Small intestine (tissue), 7 donors: ENCODE measurements around the gene SORBS1. TPM values are rescaled to one million over a fixed set of nuclear protein-coding genes. Genes with fewer than 3 reads are reported as not detected.

Source experiments
- DNase-seq, 2 donors: peaks; one replicate each; pipeline versions ENCODE4 v3.0.0 to v3.0.0-alpha.2; 2013
- FAIRE-seq: peaks from 2 replicates; lab custom pipeline; 2012; peaks lifted over from hg19 to GRCh38; lab: Jason Lieb, UNC
- H3K27ac ChIP-seq, 3 donors: one replicate each; pipeline ENCODE4 v1.5.1; 2013; ENCODE audit warnings: low read length in 2 of 3, mild to moderate bottlenecking in 2 of 3, control low read depth in 1 of 3, inconsistent platforms in 1 of 3, low read depth in 1 of 3, moderate library complexity in 1 of 3
- H3K27me3 ChIP-seq, 3 donors: one replicate each; pipeline ENCODE4 v1.6.1; 2013; ENCODE audit warnings: low read length in 3 of 3, inconsistent platforms in 1 of 3; ENCODE audit not compliant: control insufficient read depth in 3 of 3, insufficient read depth in 3 of 3
- H3K36me3 ChIP-seq, 3 donors: one replicate each; pipeline ENCODE4 v1.6.1; 2013; ENCODE audit warnings: low read length in 3 of 3, inconsistent platforms in 1 of 3, low read depth in 1 of 3, mild to moderate bottlenecking in 1 of 3, moderate library complexity in 1 of 3; ENCODE audit not compliant: control insufficient read depth in 3 of 3, insufficient read depth in 2 of 3
- H3K4me1 ChIP-seq, 3 donors: one replicate each; pipeline ENCODE4 v1.6.1; 2013; ENCODE audit warnings: low read length in 2 of 3, inconsistent platforms in 1 of 3, low read depth in 1 of 3, mild to moderate bottlenecking in 1 of 3, moderate library complexity in 1 of 3; ENCODE audit not compliant: control insufficient read depth in 3 of 3, insufficient read depth in 2 of 3
- H3K4me3 ChIP-seq, 3 donors: one replicate each; pipeline ENCODE4 v1.5.1; 2013; ENCODE audit warnings: low read length in 3 of 3, control low read depth in 1 of 3, inconsistent platforms in 1 of 3, low read depth in 1 of 3, mild to moderate bottlenecking in 1 of 3, moderate library complexity in 1 of 3
- H3K9me3 ChIP-seq, 2 donors: one replicate each; pipeline ENCODE4 v1.6.1; 2013; ENCODE audit warnings: low read depth in 1 of 2, low read length in 1 of 2; ENCODE audit not compliant: control insufficient read depth in 2 of 2, insufficient read depth in 1 of 2
- WGBS, 3 donors: extraction: QIAGEN DNeasy Blood & Tissue Kit; methylation state at CpG; one replicate each; pipeline ENCODE4 v1.1.7; 2013; 5-methylcytosine and 5-hydroxymethylcytosine counted together
- polyA plus RNA-seq, 4 donors: library from polyadenylated mRNA; stranded (reverse) in 3 of 4; unstranded in 1 of 4; fragments of 200-250 nt in 3 of 4; fragments of 120-200 nt in 1 of 4; gene quantifications; one replicate each; pipeline versions ENCODE4 v1.2.1 to v1.2.3, GENCODE V29; 2013
- donor health status: healthy with polysubstance abuse.
- donor health status: control.
- donor health status: control.
- donor health status: Bipolar disorder and iron deficiency.
- donor health status: healthy.

The SORBS1 gene
- polyA plus RNA-seq, 4 donors, result 4.9 to 35.5 (median 20.1) TPM

DNA sequence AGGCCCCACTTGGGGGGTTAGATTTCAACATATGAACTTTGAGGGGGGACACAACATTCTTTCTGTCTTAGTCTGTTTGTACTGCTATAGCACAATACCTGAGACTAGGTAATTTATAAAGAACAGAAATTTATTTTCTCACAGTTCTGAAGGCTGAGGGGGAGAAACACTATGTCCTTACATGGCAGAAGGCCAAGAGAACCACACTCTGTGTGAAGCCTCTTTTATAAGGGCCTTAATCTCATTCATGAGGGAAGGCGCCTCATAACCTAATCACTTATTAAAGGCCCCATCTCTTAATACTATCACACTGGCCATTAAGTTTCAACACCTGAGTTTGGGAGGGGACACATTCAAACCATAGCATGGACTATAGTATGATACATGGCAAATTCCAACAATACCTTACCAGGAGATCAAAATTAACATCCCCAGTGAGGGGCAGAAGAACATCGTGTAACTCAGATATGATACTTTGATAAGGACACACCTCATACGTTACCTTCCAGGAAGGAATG lies 261.1 kb downstream of the SORBS1 start:
- Histone ChIP-seq H3K4me3 (no peak overlapping the region), H3K9me3 (no peaks in the 10 kb centered on the region), H3K27ac (no peak overlapping the region), H3K27me3 (no peaks in the 10 kb centered on the region), H3K4me1 (peaks cover 0 to 13% (median under 1%) of the 10 kb centered on the region in 3 donors), H3K36me3 (no peaks in the 10 kb centered on the region)
- 39 to 73% (median 61%) methylated on average over 3 of the region's 3 CpGs for WGBS, 3 donors
- FAIRE-seq (no peak), DNase-seq (no peak)

GRCh38 chr10:95297402-95297801 lies 263.8 kb downstream of the SORBS1 start:
- Histone ChIP-seq H3K4me3 (no peak overlapping the region), H3K27me3 (no peaks in the 10 kb centered on the region), H3K9me3 (no peaks in the 10 kb centered on the region), H3K4me1 (peaks cover 0 to 21% (median 4%) of the 10 kb centered on the region in 3 donors), H3K27ac (no peak overlapping the region), H3K36me3 (no peaks in the 10 kb centered on the region)
- FAIRE-seq (no peak), DNase-seq (no peak)
- WGBS, 3 donors, result 95 to 100% (median 97%) methylated on average over 3 of the region's 3 CpGs

GRCh38 chr10:95296764-95297163 lies 264.4 kb downstream of the SORBS1 start:
- no peak for DNase-seq
- FAIRE-seq, result no peak
- peaks cover 0 to 21% (median 4%) of the 10 kb centered on the region in 3 donors for H3K4me1 ChIP-seq
- H3K27ac ChIP-seq, result no peak overlapping the region
- H3K27me3 ChIP-seq, result no peaks in the 10 kb centered on the region
- no peaks in the 10 kb centered on the region for H3K36me3 ChIP-seq
- no peaks in the 10 kb centered on the region for H3K9me3 ChIP-seq
- H3K4me3 ChIP-seq, result no peak overlapping the region
- 95 to 100% (median 98%) methylated on average over 4 of the region's 4 CpGs for WGBS, 3 donors

DNA sequence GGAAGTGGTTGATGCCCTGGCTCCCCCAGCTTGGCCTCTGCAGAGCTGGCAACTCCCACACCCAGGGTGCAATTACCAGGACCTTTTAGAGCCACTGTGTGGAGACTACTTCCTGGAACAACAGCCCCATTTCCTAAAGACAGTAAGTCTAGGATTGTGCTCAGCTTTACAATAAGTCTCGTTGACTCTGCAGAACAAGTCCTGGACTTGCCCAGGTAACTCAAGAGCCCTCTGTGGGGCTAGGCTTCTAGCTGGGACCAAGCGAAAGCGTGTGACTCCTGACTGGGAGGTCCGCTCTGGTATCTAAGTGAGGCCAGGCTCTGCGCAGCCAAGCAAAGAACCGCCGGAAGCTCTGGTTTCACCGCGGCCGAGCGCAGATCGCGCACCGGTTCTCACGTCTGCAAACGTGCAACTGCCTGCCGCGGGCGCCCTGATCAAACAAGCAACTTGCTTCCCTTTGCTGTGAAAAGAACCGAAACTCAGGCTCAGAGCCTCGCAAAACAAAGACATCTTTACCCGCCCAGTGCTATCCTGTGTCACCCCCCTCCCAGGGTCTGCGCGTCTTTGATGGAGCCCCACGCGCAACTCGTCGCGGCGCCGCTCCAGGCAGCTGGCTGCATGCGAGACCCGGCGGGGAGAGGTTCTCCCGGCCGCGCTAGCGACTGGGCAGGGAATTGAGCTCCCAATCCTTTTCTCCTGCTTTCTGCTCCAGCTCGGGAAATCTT lies 266.0 kb downstream of the SORBS1 start:
- DNase-seq (peak; percentile 70 to 88), FAIRE-seq (no peak)
- H3K4me3 ChIP-seq, result peak overlapping the region in 2 of 3 donors; percentile 36 to 56
- H3K27ac ChIP-seq, result peak overlapping the region; percentile 57 to 85 (median 79)
- 4 to 8% (median 4%) methylated on average over 39 of the region's 39 CpGs for WGBS, 3 donors
- no peaks in the 10 kb centered on the region for H3K9me3 ChIP-seq
- H3K4me1 ChIP-seq, result peaks cover 0 to 26% (median 4%) of the 10 kb centered on the region in 3 donors
- H3K36me3 ChIP-seq, result no peaks in the 10 kb centered on the region
- no peaks in the 10 kb centered on the region for H3K27me3 ChIP-seq

GRCh38 chr10:95293631-95294030 lies 267.5 kb downstream of the SORBS1 start:
- peaks cover 0 to 3% (median 0%) of the 10 kb centered on the region in 3 donors for H3K36me3 ChIP-seq
- DNase-seq, result no peak
- 52 to 64% (median 60%) methylated on average over 3 of the region's 3 CpGs for WGBS, 3 donors
- no peak for FAIRE-seq
- H3K4me3 ChIP-seq, result no peak overlapping the region
- H3K9me3 ChIP-seq, result no peaks in the 10 kb centered on the region
- peaks cover 0 to 26% (median 4%) of the 10 kb centered on the region in 3 donors for H3K4me1 ChIP-seq
- no peaks in the 10 kb centered on the region for H3K27me3 ChIP-seq
- peak overlapping the region in 1 of 3 donors; percentile 7 for H3K27ac ChIP-seq

DNA sequence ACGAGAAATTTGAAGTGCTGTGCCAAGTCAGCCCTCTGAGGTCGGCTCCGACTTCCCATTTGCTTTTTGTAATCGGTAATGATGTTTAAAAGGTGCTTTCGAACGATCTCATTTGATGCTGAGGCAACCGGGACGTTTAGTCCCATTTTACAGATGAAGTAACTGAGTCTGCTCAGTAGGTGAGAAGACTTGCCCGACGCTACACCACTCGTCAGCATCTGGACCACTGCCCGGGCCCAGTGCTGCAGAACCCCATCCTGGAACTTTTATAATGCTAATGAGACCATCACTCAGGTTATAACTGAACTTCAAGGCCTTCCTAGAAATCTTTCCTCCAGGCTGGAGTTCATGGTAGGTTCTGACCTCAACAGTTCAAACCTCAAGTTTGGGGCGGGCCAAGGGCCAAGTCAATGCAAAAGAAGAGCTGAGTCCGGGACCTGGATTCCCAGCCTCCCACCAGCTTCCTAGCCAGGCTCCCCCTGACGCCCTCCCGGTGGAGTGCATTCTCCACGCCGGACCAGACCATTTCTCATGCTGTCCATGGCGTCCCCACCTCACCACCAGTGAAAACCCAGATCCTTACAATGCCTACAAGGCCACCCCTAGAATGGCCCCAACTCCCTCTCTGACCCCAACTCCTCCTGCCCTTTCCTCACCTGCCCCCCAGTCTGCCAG lies 269.7 kb downstream of the SORBS1 start:
- Histone ChIP-seq H3K27ac (peak overlapping the region in 2 of 3 donors; percentile 79 to 87), H3K4me1 (peaks cover 0 to 45% (median 4%) of the 10 kb centered on the region in 3 donors), H3K36me3 (peaks cover 0 to 3% (median 0%) of the 10 kb centered on the region in 3 donors), H3K27me3 (no peaks in the 10 kb centered on the region), H3K9me3 (no peaks in the 10 kb centered on the region), H3K4me3 (peak overlapping the region; percentile 42 to 85 (median 83))
- DNase-seq (no peak), FAIRE-seq (no peak)
- 59 to 68% (median 62%) methylated on average over 19 of the region's 19 CpGs for WGBS, 3 donors

DNA sequence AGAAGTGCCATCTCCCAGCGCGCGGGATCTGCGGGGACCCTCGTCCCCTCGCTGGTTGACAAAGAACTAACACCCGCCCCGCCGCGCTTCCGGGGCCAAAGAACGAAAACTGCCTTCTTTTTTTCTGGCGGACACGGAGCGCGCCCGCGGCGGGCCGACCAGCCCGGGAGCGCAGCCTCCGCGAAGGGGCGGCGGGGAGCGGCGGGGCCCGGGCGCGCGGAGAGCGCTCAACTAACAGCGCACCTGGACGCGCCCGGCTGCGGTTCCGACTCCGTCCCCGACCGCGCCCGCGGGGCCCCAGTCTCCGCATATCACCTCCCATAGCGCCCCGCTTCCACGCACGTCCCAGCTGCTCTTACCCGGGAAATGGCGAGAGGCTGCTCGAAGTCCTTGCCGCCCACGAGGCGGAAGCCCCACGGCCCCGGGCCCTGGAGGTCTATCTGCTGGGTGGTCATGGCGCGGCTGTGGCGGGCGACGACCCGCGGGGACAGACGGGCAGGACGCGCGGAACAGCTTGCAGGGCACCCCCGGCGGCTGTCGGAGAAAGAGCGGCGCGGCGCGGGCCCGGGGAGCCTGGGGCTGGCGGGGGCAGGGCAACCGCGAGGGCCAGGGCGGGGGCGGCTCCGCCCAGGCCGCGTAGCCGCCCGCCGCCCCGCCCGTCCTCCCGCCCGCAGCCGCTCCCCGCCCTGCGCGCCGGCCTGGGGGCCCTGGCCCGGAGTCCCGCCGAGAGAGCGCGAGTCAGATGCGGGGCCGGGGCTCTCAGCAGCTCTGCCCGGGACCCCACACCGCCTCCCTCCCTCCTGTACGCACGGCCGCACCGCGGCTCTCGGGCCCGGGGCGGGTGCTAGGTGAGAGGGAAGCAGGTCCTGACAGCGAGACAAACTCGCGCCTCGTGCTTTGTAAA lies 270.5 kb downstream of the SORBS1 start, which contains the start of gene PDLIM1:
TSS of gene PDLIM1 (minus strand) at position 543 of the 904 bp plus-strand sequence. CDS start at position 455, 88 bp downstream.
- peaks cover 0 to 46% (median 4%) of the 10 kb centered on the region in 3 donors for H3K4me1 ChIP-seq
- FAIRE-seq, result no peak
- 0 to 1% (median 1%) methylated on average over 62 to 119 of the region's 119 CpGs for WGBS, 3 donors

More for the DNA sequence above, 270.5 kb downstream of the SORBS1 start, which contains the start of gene PDLIM1:
- no peaks in the 10 kb centered on the region for H3K27me3 ChIP-seq
- no peaks in the 10 kb centered on the region for H3K9me3 ChIP-seq
- H3K27ac ChIP-seq, result peak within 1 kb of the TSS; percentile 93 to 99 (median 94)
- H3K36me3 ChIP-seq, result peaks cover 0 to 3% (median 0%) of the 10 kb centered on the region in 3 donors
- H3K4me3 ChIP-seq, result peak within 1 kb of the TSS; percentile 83 to 89 (median 85)
- DNase-seq, result peak; percentile 81 to 94
